CD4-positive, alpha-beta T cell treated with Interleukin-4 for 1 hour (primary cell): ENCODE data around the gene ULK4.

ENCODE experiments used
- DNase-seq, 2 donors: peaks; one replicate each; pipeline ENCODE4 v3.0.0-alpha.2; 2020 to 2022

Gene ULK4

GRCh38 chr3:41243183-41243582 lies 718.7 kb downstream of the ULK4 start:
- DNase-seq = no peak

- no peak for DNase-seq
Observed at GRCh38 chr3:41241800-41242571, 719.9 kb downstream of the ULK4 start.

- no peak for DNase-seq
Observed at GRCh38 chr3:41241161-41241560, 720.7 kb downstream of the ULK4 start.

GRCh38 chr3:41239587-41239986 lies 722.3 kb downstream of the ULK4 start:
- no peak for DNase-seq

- no peak for DNase-seq
Observed at GRCh38 chr3:41237907-41238306, 724.0 kb downstream of the ULK4 start.

- DNase-seq = no peak
Observed at GRCh38 chr3:41236228-41236627, 725.7 kb downstream of the ULK4 start.

GRCh38 chr3:41234823-41235721 lies 726.8 kb downstream of the ULK4 start:
- no peak for DNase-seq

- DNase-seq = no peak
Observed at GRCh38 chr3:41224120-41224806, 737.6 kb downstream of the ULK4 start.

- DNase-seq = no peak
Observed at GRCh38 chr3:41223691-41224090, 738.2 kb downstream of the ULK4 start.

- no peak for DNase-seq
Observed at GRCh38 chr3:41223078-41223477, 738.8 kb downstream of the ULK4 start.

- no peak for DNase-seq
Observed at GRCh38 chr3:41222501-41222900, 739.4 kb downstream of the ULK4 start.

- DNase-seq = no peak
Observed at GRCh38 chr3:41222012-41222411, 739.9 kb downstream of the ULK4 start.

GRCh38 chr3:41220906-41221677 lies 740.8 kb downstream of the ULK4 start:
- no peak for DNase-seq

- no peak for DNase-seq
Observed at GRCh38 chr3:41219424-41219823, 742.5 kb downstream of the ULK4 start.

- no peak for DNase-seq
Observed at GRCh38 chr3:41216993-41217392, 744.9 kb downstream of the ULK4 start.

GRCh38 chr3:41216422-41216821 lies 745.5 kb downstream of the ULK4 start:
- DNase-seq = no peak

GRCh38 chr3:41213588-41213987 lies 748.3 kb downstream of the ULK4 start:
- no peak for DNase-seq

GRCh38 chr3:41212088-41212487 lies 749.8 kb downstream of the ULK4 start:
- no peak for DNase-seq

GRCh38 chr3:41210966-41211365 lies 750.9 kb downstream of the ULK4 start:
- no peak for DNase-seq

GRCh38 chr3:41209646-41210045 lies 752.3 kb downstream of the ULK4 start:
- DNase-seq = no peak

GRCh38 chr3:41208507-41209220 lies 753.2 kb downstream of the ULK4 start:
- no peak for DNase-seq

GRCh38 chr3:41207355-41207754 lies 754.5 kb downstream of the ULK4 start:
- no peak for DNase-seq
